Neural progenitor cell (in vitro differentiated cells): ENCODE measurements around the gene NAA11. TPM values are rescaled to one million over a fixed set of nuclear protein-coding genes. Genes with fewer than 3 reads are reported as not detected.

Source experiments
- DNase-seq: peaks from one replicate; pipeline ENCODE4 v3.0.0-alpha.2; 2016; ENCODE audit warnings: low spot score
- H2AFZ ChIP-seq: fragments of 200-600 bp; sonication (generic); replicated peaks from 2 replicates; pipeline ENCODE4 v1.6.1; 2016; ENCODE audit warnings: antibody characterized with exemption
- H3F3A ChIP-seq: fragments of 200-600 bp; sonication (generic); 2 replicates; pipeline ENCODE4 v1.6.1; 2016; ENCODE audit warnings: antibody characterized with exemption, low read depth
- H3K27ac ChIP-seq: fragments of 200-600 bp; sonication (generic); 2 replicates; pipeline ENCODE4 v1.5.1; 2016; ENCODE audit warnings: mild to moderate bottlenecking
- H3K27me3 ChIP-seq: fragments of 200-600 bp; sonication (generic); 2 replicates; pipeline ENCODE4 v1.6.1; 2016; ENCODE audit warnings: mild to moderate bottlenecking, moderate library complexity
- H3K36me3 ChIP-seq: fragments of 200-600 bp; sonication (generic); 2 replicates; pipeline ENCODE4 v1.5.1; 2016
- H3K4me1 ChIP-seq: fragments of 200-600 bp; sonication (generic); 2 replicates; pipeline ENCODE4 v1.6.1; 2016; ENCODE audit warnings: mixed run types
- H3K4me2 ChIP-seq: fragments of 200-600 bp; sonication (generic); 2 replicates; pipeline ENCODE4 v1.6.1; 2016
- H3K4me3 ChIP-seq: fragments of 200-600 bp; sonication (generic); 2 replicates; pipeline ENCODE4 v1.5.1; 2016
- H3K79me2 ChIP-seq: fragments of 200-600 bp; sonication (generic); 2 replicates; pipeline ENCODE4 v1.6.1; 2016; ENCODE audit warnings: low read depth
- H3K9ac ChIP-seq: fragments of 200-600 bp; sonication (generic); 2 replicates; pipeline ENCODE4 v1.6.1; 2016
- H3K9me3 ChIP-seq: fragments of 200-600 bp; sonication (generic); 2 replicates; pipeline ENCODE4 v1.5.1; 2016; ENCODE audit warnings: low read depth
- H4K20me1 ChIP-seq: fragments of 200-600 bp; sonication (generic); 2 replicates; pipeline ENCODE4 v1.6.1; 2016; ENCODE audit warnings: low read depth
- H3K27ac Mint-ChIP-seq: 3 replicates; pipeline ENCODE4 v1.8.0; 2021; ENCODE audit warnings: mixed read lengths
- H3K27me3 Mint-ChIP-seq: 2 replicates; pipeline ENCODE4 v1.8.0; 2022; ENCODE audit warnings: low read depth, mild to moderate bottlenecking, inconsistent platforms, moderate library complexity, mixed read lengths; ENCODE audit not compliant: insufficient read depth
- H3K36me3 Mint-ChIP-seq: 3 replicates; pipeline ENCODE4 v1.8.0; 2021; ENCODE audit warnings: mixed read lengths
- H3K4me1 Mint-ChIP-seq: 3 replicates; pipeline ENCODE4 v1.8.0; 2021; ENCODE audit warnings: mixed read lengths
- H3K4me3 Mint-ChIP-seq: 3 replicates; pipeline ENCODE4 v1.8.0; 2021; ENCODE audit warnings: mild to moderate bottlenecking, moderate library complexity, mixed read lengths
- H3K9me3 Mint-ChIP-seq: 3 replicates; pipeline ENCODE4 v1.8.0; 2020; ENCODE audit warnings: mixed read lengths
- CTCF ChIP-seq: fragments of 200-600 bp; sonication (generic); IDR thresholded peaks from 2 replicates; pipeline ENCODE4 v1.5.1; 2017; ENCODE audit warnings: antibody characterized with exemption, mild to moderate bottlenecking
- EZH2 ChIP-seq: fragments of 200-600 bp; sonication (generic); IDR thresholded peaks from 2 replicates; pipeline ENCODE4 v1.6.1; 2017; ENCODE audit warnings: antibody characterized with exemption, mild to moderate bottlenecking, moderate library complexity
- EZH2phosphoT487 ChIP-seq: fragments of 200-600 bp; sonication (generic); IDR thresholded peaks from 2 replicates; pipeline ENCODE4 v1.6.1; 2017; ENCODE audit warnings: antibody characterized with exemption
- total RNA-seq: library from RNA; depleted of rRNA; stranded (reverse); fragments of >200 nt; gene quantifications from 2 replicates; pipeline ENCODE4 v1.2.3, GENCODE V29; 2015; ENCODE audit warnings: low replicate concordance

NAA11 gene
- total RNA-seq, 1 donor from 2014 or later = not detected

GRCh38 chr4:79297479-79297878 is 28.4 kb downstream of the NAA11 start:
- Histone ChIP-seq H3K4me1 (peaks cover 1% of the 10 kb centered on the region), H3K36me3 (no peaks in the 10 kb centered on the region), H3K9me3 (no peaks in the 10 kb centered on the region), H4K20me1 (no peaks in the 10 kb centered on the region), H3K27me3 (no peaks in the 10 kb centered on the region), H3K9ac (no peak overlapping the region), H3K27ac (no peak overlapping the region), H3K79me2 (no peaks in the 10 kb centered on the region), H3K4me2 (no peak overlapping the region), H2AFZ (no peak overlapping the region), H3K4me3 (no peak overlapping the region), H3F3A (no peaks in the 10 kb centered on the region)
- no peak for TF ChIP-seq EZH2
- no peak for TF ChIP-seq EZH2phosphoT487
- TF ChIP-seq CTCF = no peak
- Mint-ChIP-seq H3K36me3 (no peaks in the 10 kb centered on the region), H3K27me3 (peaks cover 3% of the 10 kb centered on the region), H3K4me3 (no peak overlapping the region), H3K4me1 (no peaks in the 10 kb centered on the region), H3K27ac (no peak overlapping the region), H3K9me3 (no peaks in the 10 kb centered on the region)
- DNase-seq = no peak

GRCh38 chr4:79296768-79297428 is 29.0 kb downstream of the NAA11 start:
- Histone ChIP-seq H3K9me3 (no peaks in the 10 kb centered on the region), H3K4me2 (no peak overlapping the region), H3K27ac (no peak overlapping the region), H3K27me3 (no peaks in the 10 kb centered on the region), H3K79me2 (no peaks in the 10 kb centered on the region), H3K4me1 (peaks cover 5% of the 10 kb centered on the region), H3K9ac (no peak overlapping the region), H4K20me1 (no peaks in the 10 kb centered on the region), H3F3A (no peaks in the 10 kb centered on the region), H3K4me3 (no peak overlapping the region), H2AFZ (no peak overlapping the region), H3K36me3 (no peaks in the 10 kb centered on the region)
- H3K4me1 Mint-ChIP-seq = no peaks in the 10 kb centered on the region
- peaks cover 3% of the 10 kb centered on the region for H3K27me3 Mint-ChIP-seq
- no peaks in the 10 kb centered on the region for H3K9me3 Mint-ChIP-seq
- H3K27ac Mint-ChIP-seq = no peak overlapping the region
- H3K4me3 Mint-ChIP-seq = no peak overlapping the region
- no peaks in the 10 kb centered on the region for H3K36me3 Mint-ChIP-seq
- DNase-seq = no peak
- TF ChIP-seq EZH2 (no peak), EZH2phosphoT487 (no peak), CTCF (no peak)

- Mint-ChIP-seq H3K27ac (no peak overlapping the region), H3K36me3 (no peaks in the 10 kb centered on the region), H3K9me3 (no peaks in the 10 kb centered on the region), H3K4me1 (no peaks in the 10 kb centered on the region), H3K4me3 (no peak overlapping the region), H3K27me3 (peaks cover 3% of the 10 kb centered on the region)
- Histone ChIP-seq H3F3A (no peaks in the 10 kb centered on the region), H4K20me1 (no peaks in the 10 kb centered on the region), H3K27me3 (no peaks in the 10 kb centered on the region), H3K36me3 (no peaks in the 10 kb centered on the region), H3K79me2 (no peaks in the 10 kb centered on the region), H3K9me3 (no peaks in the 10 kb centered on the region), H3K4me3 (no peak overlapping the region), H3K27ac (no peak overlapping the region), H2AFZ (peak overlapping the region; percentile 21), H3K4me2 (no peak overlapping the region), H3K4me1 (peaks cover 5% of the 10 kb centered on the region), H3K9ac (no peak overlapping the region)
- TF ChIP-seq CTCF (no peak), EZH2phosphoT487 (no peak), EZH2 (no peak)
- DNase-seq = no peak
Observed at GRCh38 chr4:79295086-79295485, 30.8 kb downstream of the NAA11 start.
